Left lung (tissue), 10 donors: ENCODE measurements around the gene ITPR2. TPM values are rescaled to one million over a fixed set of nuclear protein-coding genes. Genes with fewer than 3 reads are reported as not detected.

Experiments
- ATAC-seq: fragments of 200-7000 bp; cut with Tn5 transposase; one replicate; pipeline ENCODE4 v1.9.1; 2020; ENCODE audit warnings: moderate library complexity
- DNase-seq, 4 donors: peaks; one replicate each; pipeline ENCODE4 v3.0.0-alpha.2; 2013 to 2020
- H3K27ac ChIP-seq, 2 donors: fragments of 200-600 bp; sonication (generic) in 1 of 2; one replicate each; pipeline versions ENCODE4 v1.5.0 to v1.8.0; 2020 to 2021
- H3K27me3 ChIP-seq, 2 donors: fragments of 200-600 bp; sonication (generic) in 1 of 2; one replicate each; pipeline versions ENCODE4 v1.5.0 to v1.8.0; 2020 to 2021
- H3K36me3 ChIP-seq, 2 donors: fragments of 200-600 bp; sonication (generic) in 1 of 2; one replicate each; pipeline versions ENCODE4 v1.5.0 to v1.8.0; 2020 to 2021
- H3K4me1 ChIP-seq, 2 donors: fragments of 200-600 bp; one replicate each; pipeline ENCODE4 v1.8.0; 2021
- H3K4me3 ChIP-seq, 2 donors: fragments of 200-600 bp; sonication (generic) in 1 of 2; one replicate each; pipeline versions ENCODE4 v1.5.0 to v1.8.0; 2020 to 2021; ENCODE audit warnings: mild to moderate bottlenecking in 1 of 2
- H3K9me3 ChIP-seq, 2 donors: fragments of 200-600 bp; sonication (generic) in 1 of 2; one replicate each; pipeline versions ENCODE4 v1.5.0 to v1.8.0; 2020 to 2021
- CTCF ChIP-seq, 2 donors: fragments of 200-600 bp; sonication (generic) in 1 of 2; IDR thresholded peaks; one replicate each; pipeline versions ENCODE4 v1.5.0 to v1.8.0; 2021; ENCODE audit warnings: antibody characterized with exemption in 2 of 2
- intact Hi-C, 2 donors: fragments of 100-400 bp; cut with DNase I; formaldehyde crosslinking; loops; one replicate each; pipeline versions ENCODE4 v1.11.2 to v1.14.2; 2022
- polyA plus RNA-seq, 6 donors: library from polyadenylated mRNA; unstranded; fragments of 120-200 nt; gene quantifications; one replicate each; pipeline ENCODE4 v1.2.1, GENCODE V29; 2013; ENCODE audit not compliant: insufficient read length in 6 of 6
- total RNA-seq, 2 donors: library from RNA; stranded (reverse); fragmentation: NEBNext Ultra II Directional; extraction: Animal tissue kit (Norgen Biotek cat#: 25700); gene quantifications; one replicate each; pipeline ENCODE4 v1.2.1, GENCODE V29; 2021
- donor health status: DM: no; HTN: yes; CAD: no.
- donor health status: DM: no; HTN: no; CAD: no.

The ITPR2 gene
- total and polyA plus RNA-seq, 8 donors: 5.5 to 67.8 (median 7.5) TPM

GRCh38 chr12:26744697-26745440 lies 88.1 kb downstream of the ITPR2 start:
- TF ChIP-seq CTCF (IDR thresholded peaks at IDR 0.05): no peak
- Histone ChIP-seq H3K4me3 (no peak overlapping the region), H3K27me3 (no peaks in the 10 kb centered on the region), H3K36me3 (no peaks in the 10 kb centered on the region), H3K4me1 (peaks cover 12 to 16% of the 10 kb centered on the region in 2 donors), H3K27ac (no peak overlapping the region), H3K9me3 (no peaks in the 10 kb centered on the region)
- no peak for ATAC-seq
- intact Hi-C loops: no loop called here
- no peak for DNase-seq

GRCh38 chr12:26744042-26744626 lies 88.9 kb downstream of the ITPR2 start:
- no peaks in the 10 kb centered on the region for H3K27me3 ChIP-seq
- no peak overlapping the region for H3K27ac ChIP-seq
- ATAC-seq (no peak), DNase-seq (no peak)
- H3K9me3 ChIP-seq: peaks cover 0 to 3% of the 10 kb centered on the region in 2 donors
- H3K36me3 ChIP-seq: no peaks in the 10 kb centered on the region
- no peak overlapping the region for H3K4me3 ChIP-seq
- intact Hi-C loops: no loop called here
- peaks cover 5 to 9% of the 10 kb centered on the region in 2 donors for H3K4me1 ChIP-seq
- TF ChIP-seq CTCF (IDR thresholded peaks at IDR 0.05): no peak

- no peaks in the 10 kb centered on the region for H3K36me3 ChIP-seq
- H3K9me3 ChIP-seq: peaks cover 0 to 10% of the 10 kb centered on the region in 2 donors
- H3K4me3 ChIP-seq: no peak overlapping the region
- ATAC-seq (no peak), DNase-seq (no peak)
- intact Hi-C loops: no loop called here
- no peak overlapping the region for H3K27ac ChIP-seq
- no peak for TF ChIP-seq CTCF (IDR thresholded peaks at IDR 0.05)
- no peaks in the 10 kb centered on the region for H3K27me3 ChIP-seq
- H3K4me1 ChIP-seq: no peaks in the 10 kb centered on the region
These were observed 91.3 kb downstream of the ITPR2 start for GRCh38 chr12:26741584-26742227.

- Histone ChIP-seq H3K4me3 (no peak overlapping the region), H3K27ac (no peak overlapping the region), H3K9me3 (peaks cover 0 to 10% of the 10 kb centered on the region in 2 donors), H3K4me1 (no peaks in the 10 kb centered on the region), H3K27me3 (no peaks in the 10 kb centered on the region), H3K36me3 (no peaks in the 10 kb centered on the region)
- intact Hi-C loops: no loop called here
- no peak for TF ChIP-seq CTCF (IDR thresholded peaks at IDR 0.05)
- no peak for ATAC-seq
- DNase-seq: no peak
These were observed 92.0 kb downstream of the ITPR2 start for GRCh38 chr12:26740991-26741390.

- intact Hi-C loops: no loop called here
These were observed 92.6 kb downstream of the ITPR2 start for GRCh38 chr12:26740348-26740747.

More at GRCh38 chr12:26740348-26740747, 92.6 kb downstream of the ITPR2 start:
- Histone ChIP-seq H3K27me3 (no peaks in the 10 kb centered on the region), H3K36me3 (no peaks in the 10 kb centered on the region), H3K4me3 (no peak overlapping the region), H3K4me1 (no peaks in the 10 kb centered on the region), H3K27ac (no peak overlapping the region), H3K9me3 (peaks cover 0 to 10% of the 10 kb centered on the region in 2 donors)
- DNase-seq (no peak), ATAC-seq (no peak)
- no peak for TF ChIP-seq CTCF (IDR thresholded peaks at IDR 0.05)
